GM23338 (cell line): ENCODE measurements around the gene IPO8.

Experiments used
- CREB1 ChIP-seq: fragments of 250-450 bp; sonication (Bioruptor Pico); IDR thresholded peaks from 2 replicates; pipeline ENCODE4 v1.5.0; 2020; ENCODE audit warnings: low read depth, mild to moderate bottlenecking, moderate library complexity
- EZH2 ChIP-seq: fragments of 200-600 bp; sonication (generic); IDR thresholded peaks from one replicate; pipeline ENCODE4 v1.8.0; 2017; ENCODE audit warnings: antibody characterized with exemption, mild to moderate bottlenecking, low read depth; ENCODE audit not compliant: unreplicated experiment
- EZH2phosphoT487 ChIP-seq: fragments of 200-600 bp; sonication (generic); IDR thresholded peaks from one replicate; pipeline ENCODE4 v1.8.1; 2018; ENCODE audit warnings: antibody characterized with exemption; ENCODE audit not compliant: unreplicated experiment
- ZNF114 ChIP-seq: fragments of 250-450 bp; sonication (Bioruptor Pico); IDR thresholded peaks from 2 replicates; pipeline ENCODE4 v1.5.0; 2020; ENCODE audit warnings: mild to moderate bottlenecking, moderate library complexity
- TF ChIP-seq, protein P1 (sequence below), 2 experiments: fragments of 200-600 bp in 1 of 2; sonication (generic) in 1 of 2; conservative IDR thresholded peaks; 2 replicates each; pipeline versions ENCODE4 v1.5.1 to v1.6.1; 2016 to 2017; ENCODE audit warnings: antibody characterized with exemption in 2 of 2, low read depth in 2 of 2, mild to moderate bottlenecking in 2 of 2, moderate library complexity in 1 of 2

DNA sequence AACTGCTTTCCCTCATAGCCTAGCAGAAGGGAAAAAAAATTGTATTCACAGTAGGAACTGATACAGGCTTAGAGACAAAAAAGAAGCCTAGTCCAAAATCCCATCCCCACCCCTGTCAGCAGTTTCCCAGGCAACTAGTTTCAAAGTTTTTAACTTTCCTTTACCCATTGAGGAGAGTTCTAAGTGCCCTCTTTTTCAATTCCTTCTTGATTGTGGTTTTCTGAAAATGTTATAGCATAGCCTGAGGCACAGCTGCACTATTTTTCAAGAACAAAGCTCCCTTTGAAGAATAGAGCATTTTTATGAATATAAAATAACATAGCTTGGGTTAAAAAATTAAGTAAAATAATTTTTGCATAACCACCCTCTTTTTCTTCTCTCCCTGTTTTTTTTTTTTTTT is 81.6 kb downstream of the IPO8 start:
- TF ChIP-seq, protein P1, sequence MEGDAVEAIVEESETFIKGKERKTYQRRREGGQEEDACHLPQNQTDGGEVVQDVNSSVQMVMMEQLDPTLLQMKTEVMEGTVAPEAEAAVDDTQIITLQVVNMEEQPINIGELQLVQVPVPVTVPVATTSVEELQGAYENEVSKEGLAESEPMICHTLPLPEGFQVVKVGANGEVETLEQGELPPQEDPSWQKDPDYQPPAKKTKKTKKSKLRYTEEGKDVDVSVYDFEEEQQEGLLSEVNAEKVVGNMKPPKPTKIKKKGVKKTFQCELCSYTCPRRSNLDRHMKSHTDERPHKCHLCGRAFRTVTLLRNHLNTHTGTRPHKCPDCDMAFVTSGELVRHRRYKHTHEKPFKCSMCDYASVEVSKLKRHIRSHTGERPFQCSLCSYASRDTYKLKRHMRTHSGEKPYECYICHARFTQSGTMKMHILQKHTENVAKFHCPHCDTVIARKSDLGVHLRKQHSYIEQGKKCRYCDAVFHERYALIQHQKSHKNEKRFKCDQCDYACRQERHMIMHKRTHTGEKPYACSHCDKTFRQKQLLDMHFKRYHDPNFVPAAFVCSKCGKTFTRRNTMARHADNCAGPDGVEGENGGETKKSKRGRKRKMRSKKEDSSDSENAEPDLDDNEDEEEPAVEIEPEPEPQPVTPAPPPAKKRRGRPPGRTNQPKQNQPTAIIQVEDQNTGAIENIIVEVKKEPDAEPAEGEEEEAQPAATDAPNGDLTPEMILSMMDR (conservative IDR thresholded peaks at IDR 0.05; ENCODE audit: low read depth in 2 of 2): no peak
- no peak for TF ChIP-seq EZH2
- no peak for TF ChIP-seq EZH2phosphoT487
- TF ChIP-seq CREB1 (CRISPR knock-in tag): no peak
- no peak for TF ChIP-seq ZNF114 (CRISPR knock-in tag)
